ENCODE measurements around the gene BZW2. TPM values are rescaled to one million over a fixed set of nuclear protein-coding genes. Genes with fewer than 3 reads are reported as not detected.

The BZW2 gene
- total RNA-seq, result 10 to 100 TPM; 50.2 to 69.3 (median 52.3) TPM

GRCh38 chr7:16645593-16646471, at the start of gene BZW2, which contains the start of gene ANKMY2:
TSS of gene BZW2 (plus strand) at chr7:16646181. CDS start at chr7:16665444, 19,263 bp downstream.
TSS of gene ANKMY2 (minus strand) at chr7:16645754. CDS start at chr7:16645573, 181 bp downstream.
- TF ChIP-seq POLR2A (IDR thresholded peaks at IDR 0.05), result peak; percentile 95 to 97
- TF ChIP-seq EP300 (IDR thresholded peaks at IDR 0.05), result peak; percentile 87 to 95
- TF ChIP-seq CTCF (IDR thresholded peaks at IDR 0.05), result peak; percentile 8 to 67 (median 13)
- DNase-seq (ENCODE audit: low spot score in 2 of 2), result peak; percentile 88 to 90
- H3K27me3 ChIP-seq, result no peaks in the 10 kb centered on the region
- 1% methylated on average over 59 to 63 of the region's 73 CpGs for WGBS, 2 donors
- H3K9me3 ChIP-seq, result no peaks in the 10 kb centered on the region
- H3K27ac ChIP-seq, result peak within 1 kb of the TSS; percentile 86 to 97 (median 92)
- peaks cover 0 to 60% (median 16%) of the 10 kb centered on the region in 4 donors for H3K4me1 ChIP-seq
- H3K36me3 ChIP-seq, result peaks cover 0 to 2% (median 0%) of the 10 kb centered on the region in 3 donors
- peak within 1 kb of the TSS; percentile 83 to 89 (median 87) for H3K4me3 ChIP-seq

- 52 to 61% methylated on average over 4 of the region's 4 CpGs for WGBS, 2 donors
- Histone ChIP-seq H3K4me3 (no peak overlapping the region), H3K36me3 (peaks cover 0 to 54% (median 0%) of the 10 kb centered on the region in 3 donors), H3K9me3 (no peaks in the 10 kb centered on the region), H3K27ac (no peak overlapping the region), H3K4me1 (no peaks in the 10 kb centered on the region), H3K27me3 (no peaks in the 10 kb centered on the region)
- DNase-seq (ENCODE audit: low spot score in 2 of 2), result no peak
- no peak for TF ChIP-seq POLR2A (IDR thresholded peaks at IDR 0.05)
- TF ChIP-seq CTCF (IDR thresholded peaks at IDR 0.05), result no peak
- TF ChIP-seq EP300 (IDR thresholded peaks at IDR 0.05), result no peak
Measured at GRCh38 chr7:16598015-16598414, 48.0 kb upstream of the BZW2 start.

- H3K4me1 ChIP-seq, result no peaks in the 10 kb centered on the region
- H3K9me3 ChIP-seq, result no peaks in the 10 kb centered on the region
- no peak overlapping the region for H3K4me3 ChIP-seq
- H3K36me3 ChIP-seq, result peaks cover 0 to 72% (median 0%) of the 10 kb centered on the region in 3 donors
- DNase-seq (ENCODE audit: low spot score in 2 of 2), result no peak
- no peak for TF ChIP-seq EP300 (IDR thresholded peaks at IDR 0.05)
- TF ChIP-seq CTCF (IDR thresholded peaks at IDR 0.05), result no peak
- TF ChIP-seq POLR2A (IDR thresholded peaks at IDR 0.05), result no peak
- no peaks in the 10 kb centered on the region for H3K27me3 ChIP-seq
- H3K27ac ChIP-seq, result no peak overlapping the region
- 85 to 88% methylated on average over 7 of the region's 7 CpGs for WGBS, 2 donors
Measured at GRCh38 chr7:16599860-16600259, 46.1 kb upstream of the BZW2 start.

GRCh38 chr7:16603633-16604032, 42.3 kb upstream of the BZW2 start:
- Histone ChIP-seq H3K36me3 (peaks cover 0 to 93% (median 0%) of the 10 kb centered on the region in 3 donors), H3K4me1 (no peaks in the 10 kb centered on the region), H3K4me3 (no peak overlapping the region), H3K9me3 (no peaks in the 10 kb centered on the region), H3K27me3 (no peaks in the 10 kb centered on the region), H3K27ac (no peak overlapping the region)
- DNase-seq (ENCODE audit: low spot score in 2 of 2), result no peak
- TF ChIP-seq EP300 (IDR thresholded peaks at IDR 0.05) (no peak), CTCF (IDR thresholded peaks at IDR 0.05) (no peak), POLR2A (IDR thresholded peaks at IDR 0.05) (no peak)

GRCh38 chr7:16604054-16604453, 41.9 kb upstream of the BZW2 start:
- peak in 3 of 5 experiments; percentile 6 to 30 (median 16) for TF ChIP-seq CTCF (IDR thresholded peaks at IDR 0.05)
- no peak for TF ChIP-seq POLR2A (IDR thresholded peaks at IDR 0.05)
- H3K27ac ChIP-seq, result no peak overlapping the region
- H3K4me3 ChIP-seq, result no peak overlapping the region
- H3K9me3 ChIP-seq, result no peaks in the 10 kb centered on the region
- no peaks in the 10 kb centered on the region for H3K27me3 ChIP-seq
- no peaks in the 10 kb centered on the region for H3K4me1 ChIP-seq
- peaks cover 0 to 93% (median 0%) of the 10 kb centered on the region in 3 donors for H3K36me3 ChIP-seq
- no peak for DNase-seq (ENCODE audit: low spot score in 2 of 2)
- 93 to 94% methylated on average over 3 of the region's 3 CpGs for WGBS, 2 donors

Measured in tibial nerve (tissue), 4 donors.